ENCODE data around the gene HOXC10. TPM values are rescaled to one million over a fixed set of nuclear protein-coding genes. Genes with fewer than 3 reads are reported as not detected.
A peak's percentile ranks its signal among the peaks of the same experiment; 100 is the strongest.

The HOXC10 gene
- total RNA-seq, 2 experiments from 2014 or later: not detected

DNA sequence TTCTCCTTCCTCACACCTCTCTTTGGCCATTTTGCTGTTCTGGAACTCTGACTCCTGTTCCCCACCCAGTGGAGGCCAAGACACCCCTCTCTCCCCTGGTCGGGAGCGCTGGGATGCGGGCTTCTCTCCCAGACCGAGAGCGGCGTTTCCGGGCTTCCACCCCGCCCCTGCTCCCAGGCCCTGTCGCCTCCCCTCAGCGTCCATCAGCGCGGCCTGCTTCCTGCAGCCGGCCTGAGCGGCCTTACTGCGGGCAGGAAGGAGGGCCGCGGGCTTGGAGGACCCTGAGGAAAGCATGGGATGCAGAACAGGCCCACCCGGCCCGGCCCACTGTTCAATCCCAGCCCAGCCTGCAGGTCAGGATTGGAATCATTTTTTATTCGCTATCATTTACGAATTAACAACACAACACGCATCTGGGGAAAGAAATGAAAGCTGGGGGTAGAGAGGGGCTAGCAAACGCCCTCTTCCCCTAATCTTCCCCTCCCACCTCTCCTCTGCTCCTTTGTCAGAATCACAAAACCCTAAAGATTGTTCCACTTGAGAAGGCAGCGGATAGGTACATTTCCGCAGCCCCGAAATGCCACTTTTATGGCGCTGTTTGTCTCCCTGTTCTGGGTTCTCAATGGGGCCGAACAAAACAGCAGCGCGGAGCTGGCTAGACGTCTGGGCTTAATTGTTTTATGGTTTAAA, 20.0 kb downstream of the HOXC10 start:
- H3K27ac Mint-ChIP-seq: no peak overlapping the region
- no peak for ATAC-seq
- H3K4me1 Mint-ChIP-seq: peaks cover 15% of the 10 kb centered on the region
- H3K36me3 Mint-ChIP-seq: no peaks in the 10 kb centered on the region
- no peak overlapping the region for H3K4me3 Mint-ChIP-seq
- H3K27me3 Mint-ChIP-seq: peaks cover 97% of the 10 kb centered on the region
- CTCF ChIA-PET: interaction anchor here (0.9 to 8.4 kb wide), 18 partner anchors 7 to 210 kb away, joined by 3 to 136 read pairs (median 6); partner anchors contain the start of genes HOXC10, HOXC4, HOXC5 and HOXC6
- no peak for DNase-seq
- no peaks in the 10 kb centered on the region for H3K9me3 Mint-ChIP-seq (ENCODE audit: low read depth)

DNA sequence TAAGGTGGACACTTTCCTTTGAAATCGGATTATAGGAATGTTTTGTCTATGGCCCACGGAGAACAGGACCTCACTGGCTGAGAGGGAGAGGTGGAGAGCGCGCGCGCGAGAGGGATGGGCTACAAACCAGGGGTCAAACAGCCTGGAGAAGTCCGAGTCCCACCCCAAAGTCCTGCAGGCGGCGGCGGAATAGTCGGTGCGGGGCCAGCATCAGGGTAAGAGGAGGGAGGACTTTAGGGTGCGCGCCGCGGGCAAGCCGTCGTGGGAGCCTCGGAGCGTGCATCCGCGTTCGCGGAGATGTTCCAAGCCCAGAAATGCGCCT, 20.5 kb downstream of the HOXC10 start:
- peak; percentile 5 for ATAC-seq
- Mint-ChIP-seq H3K9me3 (ENCODE audit: low read depth) (no peaks in the 10 kb centered on the region), H3K27ac (no peak overlapping the region), H3K27me3 (peaks cover 97% of the 10 kb centered on the region), H3K4me1 (peaks cover 14% of the 10 kb centered on the region), H3K36me3 (no peaks in the 10 kb centered on the region), H3K4me3 (no peak overlapping the region)
- DNase-seq: no peak
- CTCF ChIA-PET: interaction anchor here (0.6 to 8.4 kb wide), 28 partner anchors 8 to 376 kb away, joined by 3 to 136 read pairs (median 5); partner anchors contain the start of genes HOXC10, HOXC4, HOXC5 and HOXC6

DNA sequence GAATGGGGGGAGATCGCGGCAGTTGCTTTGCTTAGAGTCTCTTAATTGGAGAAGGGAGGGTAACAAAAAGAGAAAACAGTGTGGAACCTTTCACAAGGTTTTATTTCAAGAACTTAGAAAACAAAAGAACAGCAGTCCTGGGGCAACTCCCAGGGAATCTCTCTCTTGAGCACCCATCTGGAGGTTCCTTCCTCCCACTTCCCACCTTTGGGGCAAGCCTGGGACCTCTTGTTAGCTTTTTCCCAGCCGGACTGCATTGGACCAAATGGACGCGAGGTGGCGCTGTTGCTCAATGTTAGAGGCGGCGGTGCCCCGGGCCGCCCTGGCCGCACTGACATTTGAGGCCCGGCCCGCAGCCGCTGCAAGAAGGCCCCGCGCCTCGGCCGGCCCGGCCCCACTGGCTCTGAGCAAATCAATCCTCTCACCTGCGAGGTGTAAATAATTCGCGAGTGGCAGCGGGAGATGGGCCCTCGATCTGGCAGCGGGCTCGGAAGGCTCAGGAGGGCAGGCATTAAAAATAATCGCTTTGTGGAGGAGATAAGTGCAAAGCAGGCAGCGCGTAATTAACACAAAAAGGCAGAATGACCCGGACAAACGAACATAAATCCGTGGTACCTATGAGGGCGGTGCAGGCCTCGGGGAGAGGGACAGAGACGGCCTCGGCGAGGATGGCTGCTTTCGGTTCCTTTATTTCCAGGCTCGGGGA, 21.1 kb downstream of the HOXC10 start:
- ATAC-seq (peak; percentile 88), DNase-seq (peak; percentile 87)
- Mint-ChIP-seq H3K36me3 (no peaks in the 10 kb centered on the region), H3K27ac (no peak overlapping the region), H3K4me1 (peaks cover 14% of the 10 kb centered on the region), H3K9me3 (ENCODE audit: low read depth) (no peaks in the 10 kb centered on the region), H3K4me3 (peak overlapping the region; percentile 64), H3K27me3 (peaks cover 95% of the 10 kb centered on the region)
- CTCF ChIA-PET: interaction anchor here (0.6 to 8.4 kb wide), 28 partner anchors 8 to 375 kb away, joined by 3 to 136 read pairs (median 5); partner anchors contain the start of genes HOXC10, HOXC4, HOXC5 and HOXC6

DNA sequence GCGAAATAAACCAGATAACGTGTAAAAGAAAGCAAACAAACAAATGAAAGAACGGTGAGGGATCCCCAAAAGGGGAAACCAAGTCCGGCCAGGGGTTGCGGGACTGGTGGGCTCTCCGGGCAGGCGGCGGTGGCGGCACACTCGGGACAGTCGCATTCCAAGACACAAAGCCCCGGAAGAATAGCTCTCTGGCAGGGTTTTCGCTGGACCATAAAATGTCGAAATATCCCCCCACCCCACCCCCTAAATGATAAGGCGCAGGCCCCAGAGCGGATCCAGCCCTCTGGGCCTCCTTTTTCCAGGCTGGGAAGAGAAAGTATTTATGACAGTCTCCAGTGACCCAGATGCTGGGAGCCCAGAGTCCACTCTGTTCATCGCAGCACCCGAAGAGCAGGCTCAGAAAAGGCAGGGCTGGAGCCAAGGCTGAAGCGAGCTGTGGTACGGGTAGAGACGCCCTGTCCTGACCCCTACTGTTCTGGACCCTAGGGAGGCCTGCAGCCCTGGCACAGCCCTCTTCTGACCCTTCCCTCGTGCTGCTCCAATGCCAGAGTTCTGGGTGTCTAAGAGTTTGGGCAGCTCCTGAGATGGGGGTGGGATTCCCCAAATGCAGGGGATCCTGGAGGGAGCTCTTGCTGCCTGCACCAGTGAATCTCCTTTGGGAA, 21.7 kb downstream of the HOXC10 start:
- H3K36me3 Mint-ChIP-seq: no peaks in the 10 kb centered on the region
- peak overlapping the region; percentile 64 for H3K4me3 Mint-ChIP-seq
- H3K4me1 Mint-ChIP-seq: peaks cover 20% of the 10 kb centered on the region
- CTCF ChIA-PET: interaction anchor here (1.0 to 8.4 kb wide), 15 partner anchors 9 to 375 kb away, joined by 3 to 136 read pairs (median 14); partner anchors contain the start of genes HOXC5, HOXC6 and SMUG1
- no peak overlapping the region for H3K27ac Mint-ChIP-seq
- peaks cover 95% of the 10 kb centered on the region for H3K27me3 Mint-ChIP-seq
- DNase-seq (no peak), ATAC-seq (no peak)
- no peaks in the 10 kb centered on the region for H3K9me3 Mint-ChIP-seq (ENCODE audit: low read depth)

DNA sequence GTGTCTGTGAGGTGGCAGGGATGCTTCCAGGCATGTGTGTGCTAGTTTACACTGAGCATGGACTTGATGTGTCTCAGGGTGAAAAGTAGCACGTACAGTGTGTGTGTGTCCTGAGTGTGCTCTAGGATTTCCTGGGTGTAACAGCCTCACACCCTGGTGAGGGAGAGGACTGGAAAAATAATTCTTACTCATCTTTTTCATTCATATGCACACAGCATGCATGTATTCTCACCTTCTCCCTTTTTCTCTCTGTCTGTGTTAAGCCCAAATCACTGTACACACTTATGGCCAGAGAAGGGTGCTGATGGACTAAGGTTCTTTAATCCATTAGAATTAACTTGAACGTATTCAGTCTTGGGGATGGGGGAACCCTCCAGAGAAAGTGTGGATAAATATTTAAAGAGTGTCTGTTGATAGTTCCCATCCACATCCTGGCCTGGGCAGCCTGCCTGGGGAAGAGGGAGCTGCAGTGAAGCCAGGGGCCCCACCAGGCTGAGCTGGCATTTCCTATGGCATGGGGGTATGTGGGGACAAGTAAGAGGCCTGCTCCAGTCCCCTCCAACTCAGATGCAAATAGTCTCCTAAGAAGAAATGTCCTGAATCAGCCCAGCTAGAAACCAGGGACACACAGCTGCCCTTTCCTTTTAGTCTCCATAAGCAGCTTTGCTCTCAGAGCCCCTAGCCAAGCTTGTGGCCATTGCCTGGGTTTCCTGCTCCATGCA, 22.8 kb downstream of the HOXC10 start:
- no peak for DNase-seq
- Mint-ChIP-seq H3K27ac (no peak overlapping the region), H3K36me3 (no peaks in the 10 kb centered on the region), H3K9me3 (ENCODE audit: low read depth) (no peaks in the 10 kb centered on the region), H3K27me3 (peaks cover 91% of the 10 kb centered on the region), H3K4me1 (peaks cover 20% of the 10 kb centered on the region), H3K4me3 (no peak overlapping the region)
- no peak for ATAC-seq
- CTCF ChIA-PET: interaction anchor here (1.2 to 8.4 kb wide), 10 partner anchors 9 to 207 kb away, joined by 3 to 136 read pairs (median 56); partner anchors contain the start of genes HOXC5, HOXC6 and SMUG1

DNA sequence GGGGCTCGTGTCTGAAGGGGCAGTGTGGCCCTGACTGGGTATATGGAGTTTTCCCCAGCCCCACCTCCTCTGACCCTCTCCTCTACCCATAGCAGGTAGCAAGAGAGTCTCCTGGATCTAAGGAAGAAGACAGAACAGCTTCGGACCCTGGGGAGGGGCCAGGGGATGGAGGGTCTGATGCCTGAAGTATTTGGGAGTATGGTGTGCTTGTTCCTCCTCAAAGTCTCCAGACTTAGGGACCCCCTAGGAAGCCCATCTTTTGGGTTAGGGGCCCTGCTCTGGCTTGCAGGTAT, 23.3 kb downstream of the HOXC10 start:
- H3K36me3 Mint-ChIP-seq: no peaks in the 10 kb centered on the region
- H3K27ac Mint-ChIP-seq: no peak overlapping the region
- H3K27me3 Mint-ChIP-seq: peaks cover 91% of the 10 kb centered on the region
- no peak overlapping the region for H3K4me3 Mint-ChIP-seq
- CTCF ChIA-PET: interaction anchor here (1.2 to 8.4 kb wide), 9 partner anchors 8 to 207 kb away, joined by 3 to 136 read pairs (median 68); partner anchors contain the start of genes HOXC5, HOXC6 and SMUG1
- DNase-seq (no peak), ATAC-seq (no peak)
- peaks cover 20% of the 10 kb centered on the region for H3K4me1 Mint-ChIP-seq
- no peaks in the 10 kb centered on the region for H3K9me3 Mint-ChIP-seq (ENCODE audit: low read depth)

DNA sequence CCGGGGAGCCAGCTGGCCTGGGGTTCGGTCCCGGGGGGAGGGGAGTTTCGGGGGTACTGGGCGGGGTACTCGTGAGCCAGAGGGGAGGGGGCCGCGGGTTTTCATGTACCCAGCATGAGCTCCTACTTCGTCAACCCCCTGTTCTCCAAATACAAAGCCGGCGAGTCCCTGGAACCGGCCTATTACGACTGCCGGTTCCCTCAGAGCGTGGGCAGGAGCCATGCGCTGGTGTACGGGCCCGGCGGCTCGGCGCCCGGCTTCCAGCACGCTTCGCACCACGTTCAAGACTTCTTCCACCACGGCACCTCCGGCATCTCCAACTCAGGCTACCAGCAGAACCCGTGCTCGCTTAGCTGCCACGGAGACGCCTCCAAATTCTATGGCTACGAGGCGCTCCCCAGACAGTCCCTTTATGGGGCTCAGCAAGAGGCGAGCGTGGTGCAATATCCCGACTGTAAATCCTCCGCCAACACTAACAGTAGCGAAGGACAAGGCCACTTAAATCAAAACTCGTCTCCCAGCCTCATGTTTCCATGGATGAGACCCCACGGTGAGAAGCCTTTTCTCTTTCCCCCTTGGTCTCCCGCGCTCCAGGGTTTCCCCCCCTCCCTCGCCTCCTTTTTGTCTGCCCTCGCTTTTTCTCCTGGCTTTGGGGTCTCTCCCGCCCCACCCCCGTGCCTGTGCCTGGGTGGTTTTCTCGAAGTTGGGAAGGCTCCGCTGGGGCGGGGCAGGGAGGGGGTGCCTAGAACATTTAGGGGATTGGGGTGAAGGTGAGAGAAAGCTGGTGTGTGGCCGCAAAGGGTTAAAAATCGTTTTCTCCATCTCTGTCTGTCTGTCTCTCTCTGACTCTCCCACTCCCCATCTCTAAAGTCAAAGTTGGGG, 24.5 kb downstream of the HOXC10 start:
- Mint-ChIP-seq H3K9me3 (ENCODE audit: low read depth) (no peaks in the 10 kb centered on the region), H3K4me3 (peak overlapping the region; percentile 32), H3K36me3 (peaks cover under 1% of the 10 kb centered on the region), H3K27ac (no peak overlapping the region), H3K4me1 (peaks cover 20% of the 10 kb centered on the region), H3K27me3 (peaks cover 91% of the 10 kb centered on the region)
- ATAC-seq: no peak
- no peak for DNase-seq
- CTCF ChIA-PET: interaction anchor here (0.7 to 8.4 kb wide), 10 partner anchors 7 to 353 kb away, joined by 3 to 136 read pairs (median 56); partner anchors contain the start of genes HOXC5, HOXC6 and SMUG1

DNA sequence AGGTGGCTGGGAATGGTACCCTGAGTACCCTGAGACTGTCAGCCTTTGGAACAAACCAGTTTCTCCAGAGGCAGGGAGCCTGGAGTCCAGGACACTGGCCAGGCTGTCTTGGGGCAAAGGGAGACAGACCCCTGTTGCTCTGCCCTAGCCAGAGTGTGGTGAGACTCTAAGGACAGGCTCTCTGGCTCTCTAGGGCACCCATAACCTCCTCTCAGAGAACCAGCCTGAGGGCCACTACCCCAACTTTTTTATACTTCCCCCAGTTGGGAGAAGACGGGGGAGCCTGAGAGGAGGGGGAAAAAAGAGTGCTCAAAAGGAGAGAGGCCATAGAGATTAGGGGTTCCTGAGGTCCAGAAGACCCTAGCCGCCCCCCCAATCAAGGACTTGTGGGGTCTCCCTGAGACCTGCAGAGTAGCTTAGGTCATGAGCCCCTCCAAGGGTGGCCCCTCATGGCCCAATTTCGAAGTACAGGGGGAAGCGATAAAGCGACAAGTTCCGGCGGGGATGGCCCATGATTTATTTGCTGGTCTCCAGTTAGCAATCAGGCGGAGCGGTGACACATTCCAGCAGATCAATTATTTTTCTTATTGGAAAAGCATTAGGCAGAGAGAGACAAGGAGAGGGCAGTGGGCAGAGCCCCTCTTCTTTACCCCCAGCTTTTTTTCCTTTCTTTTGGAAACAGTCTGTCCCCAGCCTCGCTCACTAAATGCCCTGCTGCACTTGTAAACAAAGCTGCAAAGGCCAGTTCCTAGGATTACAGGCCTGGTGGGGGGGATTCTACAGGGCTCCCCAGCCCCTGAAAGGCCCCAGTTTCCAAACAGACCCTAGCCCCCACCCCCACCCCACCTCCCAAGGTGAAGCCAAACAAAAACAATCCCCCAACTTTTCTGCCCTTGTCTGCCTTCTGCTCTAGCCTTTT, 25.4 kb downstream of the HOXC10 start:
- Mint-ChIP-seq H3K4me3 (no peak overlapping the region), H3K9me3 (ENCODE audit: low read depth) (no peaks in the 10 kb centered on the region), H3K4me1 (peaks cover 22% of the 10 kb centered on the region), H3K36me3 (peaks cover 1% of the 10 kb centered on the region), H3K27me3 (peaks cover 92% of the 10 kb centered on the region), H3K27ac (no peak overlapping the region)
- ATAC-seq (no peak), DNase-seq (no peak)
- CTCF ChIA-PET: interaction anchor here (0.8 to 8.4 kb wide), 4 partner anchors 11 to 204 kb away, joined by 3 to 74 read pairs (median 36); partner anchors contain the start of genes HOXC5 and HOXC6

DNA sequence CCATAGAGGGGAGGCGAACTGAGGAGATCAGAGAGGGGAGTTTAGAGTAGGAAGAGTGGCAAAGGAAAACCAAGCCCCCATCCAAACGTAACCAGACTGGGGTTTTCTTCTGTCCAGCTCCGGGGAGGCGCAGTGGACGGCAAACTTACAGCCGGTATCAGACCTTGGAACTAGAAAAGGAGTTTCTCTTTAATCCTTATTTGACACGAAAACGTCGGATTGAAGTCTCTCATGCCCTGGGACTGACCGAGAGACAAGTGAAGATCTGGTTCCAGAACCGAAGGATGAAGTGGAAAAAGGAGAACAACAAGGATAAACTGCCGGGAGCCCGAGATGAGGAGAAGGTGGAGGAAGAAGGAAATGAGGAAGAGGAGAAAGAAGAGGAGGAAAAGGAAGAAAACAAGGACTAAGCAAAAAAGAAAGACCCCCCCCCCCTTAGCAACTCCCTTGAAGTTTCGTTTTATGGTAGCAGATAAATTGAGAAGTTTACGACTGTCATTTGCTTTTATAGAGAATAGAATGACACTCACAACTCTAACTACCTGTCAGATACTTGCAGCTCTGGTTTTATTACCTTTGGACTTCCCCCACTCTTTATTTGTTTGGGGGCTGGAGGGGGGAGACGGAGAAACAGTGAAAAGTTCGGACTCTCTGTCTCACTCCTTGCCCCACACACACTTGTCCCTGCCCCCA, 26.2 kb downstream of the HOXC10 start:
- peaks cover 16% of the 10 kb centered on the region for H3K4me1 Mint-ChIP-seq
- H3K36me3 Mint-ChIP-seq: peaks cover 1% of the 10 kb centered on the region
- H3K9me3 Mint-ChIP-seq (ENCODE audit: low read depth): no peaks in the 10 kb centered on the region
- no peak overlapping the region for H3K27ac Mint-ChIP-seq
- H3K27me3 Mint-ChIP-seq: peaks cover 92% of the 10 kb centered on the region
- DNase-seq (no peak), ATAC-seq (no peak)
- no peak overlapping the region for H3K4me3 Mint-ChIP-seq
- CTCF ChIA-PET: interaction anchor here (0.8 to 8.4 kb wide), 2 partner anchors 12 to 21 kb away, joined by 3 to 74 read pairs; partner anchors contain the start of genes HOXC5 and HOXC6

DNA sequence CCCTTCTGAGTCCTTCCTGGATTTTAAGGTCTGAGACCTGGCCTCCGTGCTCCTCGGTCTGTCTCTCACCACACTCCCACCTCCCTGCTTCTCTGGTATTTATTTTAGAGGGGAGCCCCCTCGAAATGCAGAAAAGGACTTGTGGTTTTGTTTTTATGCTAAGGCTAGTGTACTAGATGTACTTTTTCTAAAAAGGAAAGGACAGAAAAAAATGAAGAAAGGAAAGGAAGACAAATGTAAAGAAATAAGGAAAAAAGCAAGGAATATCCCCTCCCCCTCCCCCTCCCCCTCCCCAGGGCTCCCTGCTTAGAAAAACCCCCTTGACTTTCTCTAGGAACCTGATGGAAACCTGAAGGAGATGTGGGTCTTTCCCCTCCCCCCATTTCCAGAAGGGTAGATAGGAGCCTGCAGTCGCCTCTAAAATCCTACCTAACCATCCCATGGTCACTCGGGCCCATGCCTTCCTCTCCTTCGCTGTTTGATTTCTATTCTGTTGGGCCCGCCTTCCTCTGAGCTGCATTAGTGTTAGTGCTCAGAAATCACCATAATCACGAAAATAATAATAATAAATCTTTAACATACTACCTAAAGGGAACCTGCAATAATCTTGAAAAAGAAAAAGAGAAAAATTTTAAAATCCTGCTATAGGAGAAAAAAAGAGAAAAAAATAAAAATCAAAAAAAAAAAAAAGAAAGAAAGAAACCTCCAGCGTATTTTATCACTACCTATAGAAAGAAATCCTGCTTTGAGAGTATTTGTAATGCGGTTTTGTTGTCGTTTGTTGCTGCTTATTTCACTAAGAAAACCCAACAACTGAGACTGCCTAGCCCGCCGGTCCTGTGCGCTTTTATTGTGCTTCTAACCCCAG, 27.0 kb downstream of the HOXC10 start:
- Mint-ChIP-seq H3K27me3 (peaks cover 91% of the 10 kb centered on the region), H3K4me1 (peaks cover 14% of the 10 kb centered on the region), H3K27ac (no peak overlapping the region), H3K36me3 (peaks cover 1% of the 10 kb centered on the region), H3K9me3 (ENCODE audit: low read depth) (no peaks in the 10 kb centered on the region), H3K4me3 (no peak overlapping the region)
- ATAC-seq: no peak
- no peak for DNase-seq
- CTCF ChIA-PET: interaction anchor here (1.0 to 8.4 kb wide), 4 partner anchors 20 to 196 kb away, joined by 4 to 74 read pairs (median 10); partner anchors contain the start of genes HOXC10, HOXC5 and HOXC6
